DOHH2 (cell line): ENCODE measurements around the gene TUT4.

Source experiments
- H3F3A ChIP-seq: fragments of 200-600 bp; sonication (generic), shearing (Covaris generic); 2 replicates; pipeline ENCODE4 v1.6.0; 2016; ENCODE audit warnings: antibody characterized with exemption, mild to moderate bottlenecking; ENCODE audit not compliant: control insufficient read depth, insufficient read depth
- H3K27ac ChIP-seq: fragments of 200-600 bp; sonication (generic); 2 replicates; pipeline ENCODE4 v1.5.1; 2014; ENCODE audit warnings: low read depth, mild to moderate bottlenecking, low read length, moderate library complexity
- H3K27me3 ChIP-seq: fragments of 200-600 bp; sonication (generic); 2 replicates; pipeline ENCODE4 v1.6.1; 2014; ENCODE audit warnings: mild to moderate bottlenecking, low read length, mixed read lengths; ENCODE audit not compliant: control insufficient read depth
- H3K36me3 ChIP-seq: fragments of 200-600 bp; sonication (generic); 2 replicates; pipeline ENCODE4 v1.6.1; 2014; ENCODE audit warnings: mild to moderate bottlenecking, low read length, moderate library complexity, mixed read lengths; ENCODE audit not compliant: control insufficient read depth
- H3K4me1 ChIP-seq: fragments of 200-600 bp; sonication (generic); 2 replicates; pipeline ENCODE4 v1.6.1; 2014; ENCODE audit warnings: mild to moderate bottlenecking, low read length, mixed read lengths; ENCODE audit not compliant: control insufficient read depth
- H3K4me2 ChIP-seq: fragments of 200-600 bp; sonication (generic); 2 replicates; pipeline ENCODE4 v1.6.0; 2014; ENCODE audit warnings: mild to moderate bottlenecking, low read length, moderate library complexity
- H3K4me3 ChIP-seq: fragments of 200-600 bp; sonication (generic); 2 replicates; pipeline ENCODE4 v1.5.1; 2014; ENCODE audit warnings: mild to moderate bottlenecking, low read length, mixed read lengths
- H3K79me2 ChIP-seq: fragments of 200-600 bp; sonication (generic); 2 replicates; pipeline ENCODE4 v1.6.1; 2014; ENCODE audit warnings: mild to moderate bottlenecking, low read length, mixed read lengths; ENCODE audit not compliant: control insufficient read depth
- H3K9me2 ChIP-seq: fragments of 200-600 bp; sonication (generic); replicated peaks from 2 replicates; pipeline ENCODE4 v1.6.1; 2014; ENCODE audit warnings: mild to moderate bottlenecking, low read length, mixed read lengths; ENCODE audit not compliant: control insufficient read depth
- H3K9me3 ChIP-seq: fragments of 200-600 bp; sonication (generic); 2 replicates; pipeline ENCODE4 v1.6.1; 2014; ENCODE audit warnings: antibody characterized with exemption, low read length, mixed read lengths; ENCODE audit not compliant: control insufficient read depth, insufficient read depth
- H4K20me1 ChIP-seq: fragments of 200-600 bp; sonication (generic); 2 replicates; pipeline ENCODE4 v1.6.0; 2014; ENCODE audit warnings: low read depth, mild to moderate bottlenecking, antibody characterized with exemption, low read length, moderate library complexity; ENCODE audit not compliant: control insufficient read depth, insufficient read depth
- CTCF ChIP-seq: fragments of 200-600 bp; sonication (generic); IDR thresholded peaks from one replicate; pipeline ENCODE4 v1.5.1; 2014; ENCODE audit warnings: antibody characterized with exemption, mild to moderate bottlenecking, low read depth, low read length; ENCODE audit not compliant: poor library complexity, severe bottlenecking
- EZH2phosphoT487 ChIP-seq: fragments of 200-600 bp; sonication (generic); IDR thresholded peaks from 2 replicates; pipeline ENCODE4 v1.6.1; 2017; ENCODE audit warnings: borderline replicate concordance, mild to moderate bottlenecking, antibody characterized with exemption, low read length, moderate library complexity, mixed read lengths

Gene TUT4

DNA sequence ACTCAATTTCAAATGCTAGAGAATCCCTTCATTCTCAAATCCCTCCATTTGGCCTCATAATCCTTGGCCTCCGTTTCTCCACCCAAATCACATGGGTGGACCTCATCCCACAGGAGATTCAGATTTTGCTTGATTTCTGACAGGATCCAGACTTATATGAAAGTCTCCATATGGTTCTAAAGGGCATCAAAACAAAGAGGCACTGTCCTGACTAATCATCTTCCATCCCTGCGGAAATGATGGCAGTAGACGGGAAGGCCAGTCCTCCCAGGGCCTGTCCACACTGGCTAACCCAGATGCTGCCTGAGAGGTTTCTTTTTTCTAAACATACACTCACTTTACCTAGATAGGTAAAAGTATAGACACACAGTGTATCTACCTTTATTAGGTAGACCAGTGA is 167.5 kb downstream of the TUT4 start:
- Histone ChIP-seq H3K79me2 (peaks cover 4% of the 10 kb centered on the region), H3K27me3 (no peaks in the 10 kb centered on the region), H3K9me2 (no peaks in the 10 kb centered on the region), H3K9me3 (no peaks in the 10 kb centered on the region), H3K4me2 (no peak overlapping the region), H3K27ac (no peak overlapping the region), H3K36me3 (peaks cover 98% of the 10 kb centered on the region), H4K20me1 (no peaks in the 10 kb centered on the region), H3F3A (no peaks in the 10 kb centered on the region), H3K4me3 (no peak overlapping the region), H3K4me1 (no peaks in the 10 kb centered on the region)
- no peak for TF ChIP-seq EZH2phosphoT487
- TF ChIP-seq CTCF, result no peak
